ENCODE results near the gene TUBGCP2.
"Not testable (repeated sequence)": the region's sequence is repeated elsewhere in the genome, so short reads cannot be mapped to it uniquely, and the experiment has no call there.

The TUBGCP2 gene

DNA sequence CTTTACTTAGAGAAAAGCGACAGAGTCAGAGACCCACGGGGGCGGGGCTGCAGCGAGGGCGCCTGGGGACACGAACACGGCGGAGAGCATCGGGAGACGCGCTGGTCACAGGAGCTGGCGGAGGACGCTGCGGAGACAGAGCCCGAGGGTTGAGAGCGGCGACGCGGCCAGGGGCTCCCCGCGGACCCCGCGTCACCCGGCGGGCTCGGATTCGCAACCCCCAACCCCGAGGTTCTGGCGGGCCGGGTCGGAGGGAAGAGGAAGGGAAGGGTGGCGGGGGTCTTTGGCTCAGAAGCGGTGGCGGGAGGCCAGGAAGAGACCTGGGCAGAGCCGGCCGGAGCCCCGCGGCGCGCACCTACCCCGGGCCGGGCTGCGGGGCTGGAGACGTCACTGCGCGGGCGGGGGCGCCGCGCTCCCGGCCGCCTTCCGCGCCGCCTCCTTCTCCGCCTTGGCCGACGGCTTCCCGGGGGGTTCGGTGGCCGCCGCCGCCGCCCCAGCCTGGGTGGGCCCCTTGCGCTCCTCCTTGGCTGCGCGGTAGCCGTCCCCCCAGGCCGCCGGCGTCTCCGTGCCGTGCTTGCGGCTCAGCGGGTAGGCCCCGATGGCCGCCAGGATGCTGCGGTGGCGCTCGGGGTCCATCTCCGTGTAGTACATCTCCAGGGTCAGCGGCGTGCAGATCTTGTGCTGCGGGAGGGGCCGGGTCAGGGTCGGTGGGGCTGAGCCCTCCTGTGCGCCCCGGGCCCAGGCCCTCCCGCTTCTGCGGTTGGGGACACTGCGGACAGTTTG is 17.0 kb upstream of the TUBGCP2 start:
- DNase-seq (ENCODE audit: low read depth): no peak

DNA sequence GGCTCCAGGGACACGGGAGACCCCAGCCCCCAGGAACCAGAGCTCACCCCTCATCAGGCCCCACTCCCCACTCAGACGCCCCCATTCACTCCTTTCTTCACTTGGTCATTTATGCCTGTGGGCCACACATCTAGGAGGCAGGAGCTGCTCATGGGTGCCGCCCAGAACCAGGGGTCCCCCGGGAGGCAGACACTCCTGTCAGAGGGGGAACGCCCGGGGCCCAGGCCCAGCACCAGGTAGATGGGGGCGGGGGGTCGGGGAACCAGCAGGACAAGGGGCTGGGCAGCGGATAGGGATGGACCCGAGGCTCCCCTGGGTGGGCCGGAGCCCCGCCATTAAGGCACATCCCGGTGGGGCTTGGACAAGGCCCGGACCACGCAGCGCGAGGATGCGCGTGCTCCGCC is 16.2 kb upstream of the TUBGCP2 start:
- DNase-seq (ENCODE audit: low read depth): no peak

DNA sequence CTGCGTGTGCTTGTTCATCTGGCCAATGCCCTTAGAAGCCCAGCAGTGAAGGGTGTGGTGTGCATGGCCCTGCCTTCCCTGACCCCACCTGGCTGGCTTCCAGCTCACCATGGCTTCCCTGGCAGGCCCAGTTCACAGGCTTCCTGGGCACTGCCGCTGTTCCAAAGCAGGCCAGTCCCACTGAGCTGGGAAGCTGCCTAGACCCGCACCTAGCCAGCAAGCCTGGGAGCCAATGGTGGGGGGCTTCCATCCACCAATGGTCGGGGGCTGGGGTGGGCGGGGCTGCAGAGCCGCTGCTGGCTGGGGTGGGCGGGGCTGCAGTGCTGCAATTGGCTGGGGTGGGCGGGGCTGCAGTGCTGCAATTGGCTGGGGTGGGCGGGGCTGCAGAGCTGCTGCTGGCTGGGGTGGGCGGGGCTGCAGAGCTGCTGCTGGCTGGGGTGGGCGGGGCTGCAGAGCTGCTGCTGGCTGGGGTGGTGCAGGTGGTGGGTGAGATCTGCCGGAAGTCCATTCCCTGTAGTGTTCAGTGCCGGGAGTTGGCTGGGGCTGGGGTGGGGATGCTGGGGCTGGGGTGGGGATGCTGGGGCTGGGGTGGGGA is 15.6 kb upstream of the TUBGCP2 start:
- no peak for DNase-seq (ENCODE audit: low read depth)

DNA sequence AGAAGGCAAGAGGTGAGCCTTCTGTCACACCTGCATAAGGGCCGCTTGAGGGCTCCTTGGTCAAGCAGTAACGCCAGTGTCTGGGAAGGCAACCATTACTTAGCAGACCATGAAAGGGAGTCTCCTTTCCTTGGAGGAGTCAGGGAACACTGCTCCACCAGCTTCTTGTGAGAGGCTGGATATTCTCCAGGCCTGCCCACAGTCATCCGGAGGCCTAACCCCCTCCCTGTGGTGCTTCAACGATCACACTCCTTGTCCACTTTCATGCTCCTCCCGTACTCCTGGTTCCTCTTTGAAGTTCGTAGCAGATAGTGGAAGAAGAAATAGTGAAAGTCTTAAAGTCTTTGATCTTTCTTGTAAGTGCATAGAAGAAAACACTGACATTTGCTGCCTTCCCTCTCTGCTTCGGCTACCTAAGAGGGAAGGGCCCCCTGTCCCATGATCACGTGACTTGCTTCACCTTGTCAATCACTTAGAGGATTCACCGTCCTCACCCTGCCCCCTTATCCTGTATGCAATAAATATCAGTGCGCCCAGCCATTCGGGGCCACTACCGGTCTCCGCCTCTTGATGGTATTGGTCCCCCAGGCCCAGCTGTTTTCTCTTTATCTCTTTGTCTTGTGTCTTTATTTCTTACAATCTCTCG is 13.5 kb upstream of the TUBGCP2 start:
- DNase-seq (ENCODE audit: low read depth): not testable (repeated sequence)

DNA sequence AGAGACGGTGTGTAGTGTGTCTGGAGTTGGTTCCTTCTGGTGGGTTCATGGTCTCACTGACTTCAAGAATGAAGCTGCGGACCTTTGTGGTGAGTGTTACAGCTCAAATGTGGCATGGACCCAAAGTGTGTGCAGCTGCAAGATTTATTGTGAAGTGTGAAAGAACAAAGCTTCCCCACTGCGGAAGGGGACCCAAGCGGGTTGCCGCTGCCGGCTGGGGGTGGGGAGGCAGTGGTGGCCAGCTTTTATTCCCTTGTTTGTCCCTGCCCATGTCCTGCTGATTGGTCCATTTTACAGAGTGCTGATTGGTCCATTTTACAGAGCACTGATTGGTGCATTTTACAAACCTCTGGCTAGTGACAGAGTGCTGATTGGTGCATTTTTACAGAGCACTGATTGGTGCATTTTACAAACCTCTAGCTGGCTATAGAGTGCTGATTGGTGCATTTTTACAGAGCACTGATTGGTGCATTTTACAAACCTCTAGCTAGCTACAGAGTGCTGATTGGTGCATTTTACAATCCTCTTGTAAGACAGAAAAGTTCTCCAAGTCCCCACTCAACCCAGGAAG is 12.3 kb upstream of the TUBGCP2 start:
- not testable (repeated sequence) for DNase-seq (ENCODE audit: low read depth)

DNA sequence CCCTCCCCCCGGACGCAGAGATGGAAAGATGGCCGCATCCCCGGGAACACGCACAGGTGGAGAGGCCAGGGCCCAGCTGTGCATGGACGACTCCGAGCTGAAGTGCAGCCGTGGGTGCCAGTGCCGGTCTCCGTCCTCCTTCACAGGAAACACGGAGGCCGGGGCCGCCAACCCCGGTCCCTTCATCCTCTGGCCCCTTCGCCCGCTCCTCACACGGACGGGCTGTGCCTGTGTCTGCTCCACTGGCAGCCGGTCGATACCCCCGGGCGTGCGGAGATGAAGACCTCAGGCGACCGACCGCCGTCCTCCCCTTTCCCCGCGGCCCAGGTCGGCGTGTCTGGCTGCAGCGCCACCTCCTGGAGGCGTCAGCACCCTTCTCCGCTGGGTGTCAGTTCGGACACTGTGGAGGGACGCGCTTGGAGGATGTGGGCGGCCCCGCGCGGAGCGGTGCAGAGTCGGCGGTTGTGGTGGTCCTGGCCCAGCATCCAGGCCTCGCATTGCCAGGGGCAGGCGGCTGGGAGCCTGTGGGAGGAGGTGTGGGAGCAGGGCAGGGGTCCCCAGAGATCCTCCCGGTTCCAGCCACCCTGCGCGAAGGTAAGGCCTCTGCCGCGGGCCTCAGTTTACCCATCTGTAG is 9.9 kb upstream of the TUBGCP2 start:
- no peak for DNase-seq (ENCODE audit: low read depth)

DNA sequence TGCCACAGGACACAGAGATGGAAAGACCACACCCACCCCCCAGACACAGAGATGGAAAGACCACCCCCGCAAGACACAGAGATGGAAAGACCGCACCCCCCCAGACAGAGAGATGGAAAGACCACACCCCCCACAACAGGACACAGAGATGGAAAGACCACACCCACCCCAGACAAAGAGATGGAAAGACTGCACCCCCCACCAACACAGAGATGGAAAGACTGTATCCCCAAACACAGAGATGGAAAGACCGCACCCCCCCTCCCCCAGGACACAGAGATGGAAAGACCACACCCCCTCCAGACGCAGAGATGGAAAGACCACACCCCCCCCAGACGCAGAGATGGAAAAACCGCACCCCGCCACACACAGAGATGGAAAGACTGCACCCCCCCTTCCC is 8.1 kb upstream of the TUBGCP2 start:
- DNase-seq (ENCODE audit: low read depth): no peak

DNA sequence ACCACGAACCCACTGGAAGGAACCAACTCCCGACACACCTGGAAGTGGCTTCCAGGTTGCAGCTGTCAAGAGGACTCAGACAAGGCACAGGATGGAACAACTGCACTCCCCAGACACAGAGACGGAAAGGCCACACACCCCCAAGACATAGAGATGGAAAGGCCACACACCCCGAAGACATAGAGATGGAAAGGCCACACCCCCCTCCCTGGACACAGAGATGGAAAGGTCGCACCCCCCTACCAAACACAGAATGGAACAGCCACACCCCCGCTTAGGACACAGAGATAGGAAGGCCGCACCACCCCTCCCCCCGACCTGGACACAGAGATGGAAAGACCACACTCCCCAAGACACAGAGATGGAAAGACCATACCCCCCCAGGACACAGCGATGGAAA is 7.6 kb upstream of the TUBGCP2 start:
- DNase-seq (ENCODE audit: low read depth): no peak

DNA sequence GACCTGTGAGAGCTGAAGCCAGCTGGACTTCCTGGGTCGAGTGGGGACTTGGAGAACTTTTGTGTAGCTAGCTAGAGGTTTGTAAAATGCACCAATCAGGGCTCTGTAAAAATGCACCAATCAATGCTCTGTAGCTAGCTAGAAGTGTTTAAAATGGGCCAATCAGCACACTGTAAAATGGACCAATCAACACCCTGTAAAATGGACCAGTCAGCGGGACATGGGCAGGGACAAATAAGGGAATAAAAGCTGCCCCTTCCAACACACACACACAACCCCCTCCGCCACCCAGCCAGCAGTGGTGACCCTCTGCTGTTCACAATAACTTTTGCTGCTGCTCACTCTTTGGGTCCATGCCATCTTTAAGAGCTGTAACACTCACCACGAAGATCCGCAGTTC is 7.2 kb upstream of the TUBGCP2 start:
- DNase-seq (ENCODE audit: low read depth): no peak

DNA sequence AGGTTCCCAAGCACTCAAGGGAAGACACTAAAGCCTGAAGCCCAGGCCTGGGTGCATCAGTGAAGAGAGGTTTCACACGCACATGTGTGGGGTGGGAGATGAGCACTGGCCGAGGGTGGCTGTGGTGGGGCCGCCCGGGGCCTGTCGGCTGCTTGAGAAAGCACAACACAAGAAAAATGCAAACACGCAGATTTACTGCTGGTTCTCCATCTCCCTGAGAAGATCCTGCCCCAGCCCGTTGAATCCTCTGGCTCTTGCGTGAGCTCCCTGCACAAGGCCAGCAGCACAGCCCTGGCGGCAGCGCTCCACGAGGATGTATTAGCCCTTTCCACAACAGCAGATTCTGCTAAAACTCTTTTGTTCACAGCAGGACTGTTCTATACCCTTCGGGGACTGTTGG is 6.2 kb upstream of the TUBGCP2 start:
- no peak for DNase-seq (ENCODE audit: low read depth)

DNA sequence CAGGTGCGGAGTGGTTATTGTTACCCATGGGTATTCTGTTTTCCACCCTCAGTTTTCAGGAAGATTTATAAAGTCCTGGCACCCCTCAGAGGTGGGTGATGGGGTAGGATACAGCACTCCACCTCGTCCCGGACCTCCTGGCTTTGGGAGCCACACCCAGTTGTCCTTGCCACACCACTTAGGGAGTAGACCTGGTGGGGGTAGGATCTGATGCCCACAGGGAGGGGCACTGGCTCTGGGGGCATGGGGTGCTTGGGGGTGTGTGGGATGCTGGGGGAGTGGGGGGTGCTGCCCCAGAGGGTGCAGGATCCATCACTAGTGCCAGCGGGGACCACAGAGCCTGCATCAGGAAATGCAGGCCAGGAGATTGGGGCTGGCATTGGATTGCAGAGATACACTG is 4.5 kb upstream of the TUBGCP2 start:
- DNase-seq (ENCODE audit: low read depth): no peak

DNA sequence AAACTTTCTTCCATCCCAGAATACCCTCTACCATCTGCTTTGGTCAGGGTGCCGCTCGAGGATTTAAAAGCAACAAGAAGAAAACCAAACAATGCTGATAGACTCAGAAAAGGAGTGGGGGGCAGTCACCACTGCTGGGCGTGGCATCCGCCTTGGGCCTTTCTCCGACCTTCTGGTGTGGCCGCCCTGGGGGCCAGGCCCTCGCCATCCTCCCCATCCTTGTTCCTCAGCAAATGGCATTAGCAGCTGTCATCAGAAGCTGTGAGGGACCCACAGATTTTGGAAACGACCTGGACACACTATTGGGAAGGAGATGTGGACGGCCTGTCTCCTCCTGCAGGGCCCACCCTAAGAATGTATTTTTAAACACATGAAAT is 4.1 kb upstream of the TUBGCP2 start:
- no peak for DNase-seq (ENCODE audit: low read depth)

DNA sequence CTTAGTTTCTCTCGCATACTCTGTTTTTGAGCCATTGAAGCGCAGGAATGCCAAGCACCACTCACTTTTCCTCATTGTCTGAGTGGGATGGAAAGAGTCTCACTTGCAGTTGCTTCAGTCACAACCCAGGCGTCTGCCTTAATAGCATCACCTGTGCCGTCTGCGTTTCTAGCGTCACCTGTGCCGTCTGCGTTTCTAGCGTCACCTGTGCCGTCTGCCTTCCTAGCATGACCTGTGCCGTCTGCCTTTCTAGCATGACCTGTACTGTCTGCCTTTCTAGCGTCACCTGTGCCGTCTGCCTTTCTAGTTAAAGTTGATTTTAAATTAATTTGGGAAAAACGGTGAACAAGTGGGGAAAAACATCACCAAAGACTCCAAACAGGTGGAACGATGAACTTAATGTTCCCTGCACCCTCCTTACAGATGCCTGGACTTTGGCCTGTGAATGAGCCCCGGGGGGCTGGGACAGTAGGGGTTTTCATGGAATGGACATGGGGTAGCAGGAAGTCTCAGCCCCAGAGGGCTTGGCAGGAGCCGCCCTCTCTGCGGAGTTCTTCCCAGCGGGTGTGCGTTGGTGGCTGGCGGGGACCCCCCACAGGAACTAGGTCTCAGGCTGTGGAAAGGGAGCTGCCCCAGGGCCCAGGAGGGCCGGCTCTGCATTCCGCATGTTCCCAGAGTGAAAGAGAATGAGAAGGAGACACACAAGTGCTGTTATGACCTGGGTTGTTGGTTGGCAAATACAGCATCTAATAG is 3.5 kb upstream of the TUBGCP2 start:
- DNase-seq (ENCODE audit: low read depth): no peak

DNA sequence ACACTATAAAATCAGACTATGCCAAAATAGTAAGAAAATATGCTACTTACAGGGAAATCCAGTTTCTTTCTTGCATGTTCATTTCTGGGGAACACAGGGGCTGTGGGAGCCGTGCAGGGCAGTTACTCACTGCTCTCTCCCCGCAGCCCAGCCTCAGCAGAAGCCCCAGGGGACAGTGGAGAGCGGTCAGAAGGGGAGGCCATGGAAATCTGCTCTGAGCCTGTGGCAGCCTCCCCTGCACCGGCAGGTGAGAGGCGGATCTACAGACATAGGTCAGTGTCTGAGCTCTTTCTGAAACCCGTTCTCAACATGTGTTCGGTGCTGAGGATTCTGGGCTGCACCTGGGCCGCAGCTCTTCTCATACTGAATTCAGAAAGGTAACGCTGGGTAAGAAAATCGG is 2.9 kb upstream of the TUBGCP2 start:
- DNase-seq (ENCODE audit: low read depth): no peak

DNA sequence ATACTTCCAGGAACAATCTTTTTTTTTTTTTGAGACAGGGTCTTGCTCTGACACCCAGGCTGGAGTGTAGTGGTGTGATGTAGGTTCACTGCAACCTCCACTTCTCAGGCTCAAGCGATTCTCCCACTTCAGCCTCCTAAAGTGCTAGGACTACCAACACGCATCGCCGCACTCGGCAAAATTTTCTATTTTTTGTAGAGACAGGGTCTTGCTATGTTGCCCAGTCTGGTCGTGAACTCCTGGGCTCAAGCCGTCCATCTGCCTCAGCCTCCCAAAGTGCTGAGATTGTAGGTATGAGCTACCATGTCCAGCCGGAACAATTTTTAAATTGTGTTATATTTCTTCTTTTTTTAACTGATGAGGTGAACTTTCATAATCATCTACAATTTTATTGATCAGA is 2.1 kb upstream of the TUBGCP2 start:
- no peak for DNase-seq (ENCODE audit: low read depth)

DNA sequence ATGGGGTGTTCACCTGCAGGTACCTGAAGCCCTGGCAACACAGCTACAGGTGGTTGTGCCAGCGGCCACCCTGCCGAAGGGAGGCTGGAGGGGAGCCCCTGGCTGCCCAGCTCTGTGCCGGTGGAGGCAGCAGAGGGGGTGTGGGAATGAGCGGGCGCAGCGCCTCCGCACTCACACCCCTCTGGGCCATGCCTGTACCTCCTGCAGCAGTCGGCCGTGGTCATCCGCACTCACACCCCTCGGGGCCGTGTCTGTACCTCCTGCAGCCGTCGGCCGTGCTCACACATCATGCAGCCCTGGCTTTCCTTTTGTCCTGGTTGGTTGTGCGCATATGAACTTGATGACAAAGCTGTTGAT is 1.7 kb upstream of the TUBGCP2 start:
- DNase-seq (ENCODE audit: low read depth): no peak

DNA sequence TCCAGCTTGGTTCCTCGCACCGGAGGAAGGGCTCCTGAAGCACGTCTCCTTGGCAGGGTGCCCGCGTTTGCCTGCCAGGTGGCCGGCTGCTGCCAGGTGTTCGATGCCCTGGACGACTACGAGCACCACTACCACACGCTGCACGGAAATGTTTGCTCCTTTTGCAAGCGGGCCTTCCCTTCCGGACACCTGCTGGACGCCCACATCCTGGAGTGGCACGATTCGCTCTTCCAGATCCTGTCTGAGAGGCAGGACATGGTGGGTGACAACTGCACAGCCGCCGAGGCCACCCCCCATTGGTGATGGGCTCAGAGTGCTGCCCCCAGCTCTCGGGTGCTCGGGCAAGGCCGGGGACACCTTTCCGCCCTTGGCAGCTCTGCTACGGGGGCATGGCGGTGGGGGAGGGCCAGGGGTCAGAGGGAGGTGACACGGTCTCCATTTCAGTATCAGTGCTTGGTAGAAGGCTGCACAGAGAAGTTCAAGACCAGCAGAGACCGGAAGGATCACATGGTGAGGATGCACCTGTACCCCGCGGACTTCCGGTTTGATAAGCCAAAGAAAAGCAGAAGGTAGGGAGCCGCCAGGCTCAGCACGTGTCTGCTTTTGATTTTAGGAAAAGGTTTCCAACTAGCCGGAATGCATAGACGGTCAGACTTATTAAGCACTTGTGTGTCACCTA is 1.2 kb upstream of the TUBGCP2 start:
- no peak for DNase-seq (ENCODE audit: low read depth)

DNA sequence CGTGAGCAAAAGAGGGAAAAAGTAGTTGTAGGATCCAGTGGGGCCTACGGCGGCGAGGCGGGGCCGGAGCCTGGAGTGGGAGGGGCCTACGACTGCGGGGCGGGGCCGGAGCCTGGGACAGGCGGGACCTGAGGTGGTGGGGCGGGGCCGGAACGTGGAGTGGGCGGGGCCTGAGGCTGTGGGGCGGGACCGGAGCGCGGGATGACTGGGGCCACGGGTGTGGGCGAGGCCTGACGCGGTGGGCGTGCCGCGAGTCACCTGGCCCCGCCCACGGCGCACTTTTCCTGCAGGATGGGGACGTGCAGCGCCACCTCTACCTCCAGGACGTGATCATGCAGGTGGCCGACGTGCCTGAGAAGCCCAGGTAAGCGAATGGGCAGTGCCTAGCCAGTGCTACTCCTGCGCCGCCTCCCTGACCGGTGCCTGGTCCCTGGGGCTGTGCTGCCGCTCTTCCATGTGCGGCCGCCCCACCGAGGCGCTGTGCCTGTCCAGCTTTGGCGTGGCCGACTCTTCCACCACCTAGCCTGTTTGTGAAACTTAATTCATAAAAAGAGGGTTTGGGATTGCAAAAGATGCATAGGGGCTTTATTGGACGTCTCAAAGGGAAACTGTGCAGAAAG is 538 bp upstream of the TUBGCP2 start:
- DNase-seq (ENCODE audit: low read depth): peak; percentile 72

DNA sequence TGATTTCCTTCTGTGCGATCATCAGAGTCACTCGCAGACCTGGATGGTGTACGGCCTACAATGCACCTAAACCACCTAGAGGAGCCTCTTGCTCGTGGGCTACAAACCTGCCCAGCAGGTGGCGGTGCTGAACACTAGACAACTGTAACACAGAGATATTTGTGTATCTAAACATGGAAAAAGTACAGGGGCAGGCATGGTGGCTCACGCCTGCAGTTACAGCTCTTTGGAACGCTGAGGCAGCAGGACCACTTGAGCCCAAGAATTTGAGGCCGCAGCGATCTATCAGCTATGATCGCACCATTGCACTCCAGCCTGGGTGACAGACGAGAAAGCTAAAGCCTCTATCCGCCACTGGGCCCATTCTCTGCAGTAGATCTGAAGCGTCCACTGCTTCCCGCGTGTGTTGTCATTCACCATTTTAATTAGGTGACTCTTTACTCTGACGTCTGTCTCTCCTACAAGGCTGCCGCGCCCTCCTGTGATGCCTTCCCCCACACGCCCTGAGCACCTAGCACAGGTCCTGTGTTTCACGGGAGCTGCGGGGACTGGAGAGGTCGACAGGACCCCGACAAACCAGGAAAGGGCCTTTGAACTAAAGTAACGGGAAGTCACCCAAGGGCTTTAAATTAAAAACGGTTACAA is 774 bp downstream of the TUBGCP2 start:
- DNase-seq (ENCODE audit: low read depth): no peak

DNA sequence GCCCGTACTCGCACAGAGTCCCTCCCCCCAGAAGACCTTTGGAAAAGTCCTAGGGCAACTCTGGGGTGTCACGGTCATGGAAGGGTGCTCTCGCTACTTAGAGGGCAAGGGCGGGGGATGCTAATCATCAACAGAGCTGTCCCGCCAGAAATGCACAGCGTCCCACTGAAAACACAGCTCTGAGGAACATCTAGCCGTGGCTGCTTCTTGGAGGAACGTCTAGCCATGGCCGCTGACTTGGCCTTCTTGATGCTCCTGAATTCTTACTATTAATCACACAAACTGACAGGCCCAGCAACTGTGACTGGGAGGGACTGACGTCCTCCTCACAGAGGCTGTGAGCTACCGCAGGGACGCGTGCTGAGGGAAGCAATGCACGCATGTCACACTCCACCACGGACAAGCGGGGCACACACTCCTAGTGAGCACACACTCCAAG is 1.7 kb downstream of the TUBGCP2 start:
- DNase-seq (ENCODE audit: low read depth): no peak

DNA sequence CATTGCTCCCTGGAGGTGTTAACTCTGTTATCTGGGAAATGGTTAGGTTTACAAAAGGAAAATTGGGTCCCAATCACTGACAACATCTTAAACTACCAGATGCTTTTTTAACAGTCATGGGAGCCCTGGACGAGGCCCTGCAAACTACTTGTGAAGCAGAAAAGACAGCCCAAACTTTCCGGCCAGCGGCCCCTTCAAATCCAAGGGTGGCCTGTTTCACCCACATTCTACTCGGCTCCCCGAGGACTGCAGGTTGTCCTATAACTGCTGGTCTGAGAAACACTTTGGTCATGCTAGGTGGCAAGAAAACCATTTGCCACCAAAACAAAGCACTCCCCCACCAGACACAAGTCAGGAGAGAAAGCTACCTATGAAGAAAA is 2.6 kb downstream of the TUBGCP2 start:
- no peak for DNase-seq (ENCODE audit: low read depth)
